IMR-90 (cell line): ENCODE data around the gene MEIS2. TPM values are rescaled to one million over a fixed set of nuclear protein-coding genes. Genes with fewer than 3 reads are reported as not detected.

ENCODE experiments used
- ATAC-seq: fragments of 200-7000 bp; cut with Tn5 transposase; 2 replicates; pipeline ENCODE4 v1.9.1; 2020; ENCODE audit warnings: low read depth, mild to moderate bottlenecking, moderate library complexity
- BruUV-seq: library from RNA; stranded (reverse); fragments of 400-500 nt; replicated peaks from 2 replicates; lab custom pipeline; 2021; lab: Mats Ljungman, UMichigan
- CTCF ChIA-PET: fragments of 300-600 bp; formaldehyde crosslinking; extraction: SDS; loops from one replicate; lab custom pipeline; 2021; ENCODE audit warnings: antibody characterized with exemption; lab: Yijun Ruan, JAX
- POLR2A ChIA-PET: fragments of 300-600 bp; sonication (Branson Sonifier 250); formaldehyde crosslinking; loops from one replicate; lab custom pipeline; 2022; ENCODE audit warnings: antibody characterized with exemption; ENCODE audit not compliant: unreplicated experiment; lab: Charles Lee
- DNase-seq: peaks from one replicate; pipeline ENCODE4 v3.0.0; 2013
- H2AFZ ChIP-seq: replicated peaks from 2 replicates; pipeline ENCODE3; 2013; ENCODE audit warnings: low read length, mild to moderate bottlenecking; ENCODE audit not compliant: poor library complexity
- H2AK5ac ChIP-seq: 2 replicates; pipeline ENCODE4 v1.6.1; 2013; ENCODE audit warnings: low read depth, low read length, inconsistent platforms
- H2AK9ac ChIP-seq: replicated peaks from 2 replicates; pipeline ENCODE3; 2013; ENCODE audit warnings: mild to moderate bottlenecking, low read depth, low read length, moderate library complexity; ENCODE audit not compliant: poor library complexity
- H2BK120ac ChIP-seq: 2 replicates; pipeline ENCODE4 v1.6.1; 2013; ENCODE audit warnings: low read depth, low read length, inconsistent platforms
- H2BK15ac ChIP-seq: 3 replicates; pipeline ENCODE4 v1.6.1; 2013; ENCODE audit warnings: low read depth, low read length, inconsistent platforms
- H2BK20ac ChIP-seq: 2 replicates; pipeline ENCODE4 v1.6.1; 2013; ENCODE audit warnings: low read depth, mild to moderate bottlenecking, inconsistent platforms, low read length, moderate library complexity
- H2BK5ac ChIP-seq: 2 replicates; pipeline ENCODE4 v1.6.1; 2013; ENCODE audit warnings: mild to moderate bottlenecking, low read depth, low read length, inconsistent platforms; ENCODE audit not compliant: poor library complexity, severe bottlenecking
- H3K14ac ChIP-seq: replicated peaks from 2 replicates; pipeline ENCODE4 v1.6.1; 2013; ENCODE audit warnings: low read depth, low read length, inconsistent platforms
- H3K18ac ChIP-seq: 2 replicates; pipeline ENCODE4 v1.6.1; 2013; ENCODE audit warnings: low read depth, low read length, control low read depth
- H3K23ac ChIP-seq: 2 replicates; pipeline ENCODE4 v1.6.1; 2013; ENCODE audit warnings: low read depth, low read length, inconsistent platforms
- H3K27ac ChIP-seq: 2 replicates; pipeline ENCODE4 v1.5.1; 2013; ENCODE audit warnings: mild to moderate bottlenecking, control low read depth, low read length; ENCODE audit not compliant: insufficient read depth
- H3K27me3 ChIP-seq: 2 replicates; pipeline ENCODE4 v1.6.1; 2013; ENCODE audit warnings: low read length; ENCODE audit not compliant: control insufficient read depth, insufficient read depth
- H3K36me3 ChIP-seq: 2 replicates; pipeline ENCODE4 v1.6.1; 2013; ENCODE audit warnings: low read length, mixed read lengths; ENCODE audit not compliant: control insufficient read depth, insufficient read depth
- H3K4ac ChIP-seq: 2 replicates; pipeline ENCODE4 v1.6.1; 2013; ENCODE audit warnings: low read depth, low read length, inconsistent platforms
- H3K4me1 ChIP-seq: 2 replicates; pipeline ENCODE4 v1.6.1; 2013; ENCODE audit warnings: low read length, mixed read lengths; ENCODE audit not compliant: control insufficient read depth, insufficient read depth
- H3K4me2 ChIP-seq: 2 replicates; pipeline ENCODE4 v1.6.1; 2013; ENCODE audit warnings: low read depth, mild to moderate bottlenecking, control low read depth, low read length, moderate library complexity
- H3K4me3 ChIP-seq: 2 replicates; pipeline ENCODE4 v1.5.1; 2013; ENCODE audit warnings: low read depth, mild to moderate bottlenecking, control low read depth, low read length, moderate library complexity; ENCODE audit not compliant: insufficient read depth
- H3K56ac ChIP-seq: 2 replicates; pipeline ENCODE4 v1.6.1; 2013; ENCODE audit warnings: low read length, inconsistent platforms; ENCODE audit not compliant: insufficient read depth; ENCODE audit errors: extremely low read depth
- H3K79me1 ChIP-seq, 2 experiments: 2 replicates each; pipeline ENCODE4 v1.6.1; 2013; ENCODE audit warnings: low read length in 2 of 2, inconsistent platforms in 1 of 2, low read depth in 1 of 2
- H3K9ac ChIP-seq: 2 replicates; pipeline ENCODE4 v1.6.1; 2013; ENCODE audit warnings: low read depth, low read length, control low read depth
- H3K9me1 ChIP-seq: 2 replicates; pipeline ENCODE4 v1.6.1; 2013; ENCODE audit warnings: low read length, inconsistent platforms; ENCODE audit not compliant: insufficient read depth
- H3K9me3 ChIP-seq: 2 replicates; pipeline ENCODE4 v1.6.1; 2013; ENCODE audit warnings: low read length; ENCODE audit not compliant: control insufficient read depth, insufficient read depth
- H4K20me1 ChIP-seq: 2 replicates; pipeline ENCODE4 v1.6.1; 2013; ENCODE audit warnings: low read length, inconsistent platforms; ENCODE audit not compliant: insufficient read depth
- H4K5ac ChIP-seq: 2 replicates; pipeline ENCODE4 v1.6.1; 2013; ENCODE audit warnings: mild to moderate bottlenecking, low read depth, low read length, control low read depth
- H4K8ac ChIP-seq, 2 experiments: 2 replicates each; pipeline ENCODE4 v1.6.1; 2013; ENCODE audit warnings: low read depth in 2 of 2, low read length in 2 of 2, control low read depth in 1 of 2, inconsistent platforms in 1 of 2
- H4K91ac ChIP-seq: 2 replicates; pipeline ENCODE4 v1.6.1; 2013; ENCODE audit warnings: low read depth, low read length, inconsistent platforms; ENCODE audit not compliant: insufficient read depth
- BHLHE40 ChIP-seq: fragments of 150-350 bp; IDR thresholded peaks from 2 replicates; pipeline ENCODE4 v1.6.1; 2016; ENCODE audit warnings: mild to moderate bottlenecking, low read depth, low read length
- CEBPB ChIP-seq: IDR thresholded peaks from 2 replicates; pipeline ENCODE4 v1.6.1; 2012; ENCODE audit warnings: low read depth, low read length, improper control_type of control experiment
- CHD1 ChIP-seq: IDR thresholded peaks from 2 replicates; pipeline ENCODE4 v1.6.1; 2012; ENCODE audit warnings: low read depth, low read length, improper control_type of control experiment
- POLR2A ChIP-seq: IDR thresholded peaks from 2 replicates; pipeline ENCODE4 v1.6.1; 2012; ENCODE audit warnings: mild to moderate bottlenecking, low read depth, low read length
- RFX5 ChIP-seq: IDR thresholded peaks from 2 replicates; pipeline ENCODE4 v1.8.0; 2012; ENCODE audit warnings: low read depth, mild to moderate bottlenecking, low read length, moderate library complexity
- WGBS, 2 experiments: methylation state at CpG; one replicate each; pipeline versions ENCODE4 v1.1.5 to v1.1.7; 2013; ENCODE audit warnings: missing lambda C conversion rate in 2 of 2; ENCODE audit not compliant: insufficient read length in 1 of 2; ENCODE audit errors: extremely low coverage in 2 of 2; 5-methylcytosine and 5-hydroxymethylcytosine counted together
- dilution Hi-C: fragments of 300-500 bp; cut with HindIII; formaldehyde crosslinking; loops from one replicate; pipeline ENCODE4 v1.14.3; 2018; ENCODE audit warnings: low sequenced_read_pairs; ENCODE audit not compliant: unreplicated experiment
- in situ Hi-C: fragments of 300-500 bp; cut with MboI; formaldehyde crosslinking; loops from 3 replicates; pipeline ENCODE4 v1.14.3; 2019; ENCODE audit warnings: low sequenced_read_pairs, inconsistent platforms, mixed read lengths
- intact Hi-C: fragments of 100-400 bp; cut with micrococcal nuclease; formaldehyde crosslinking; loops from 2 replicates; pipeline ENCODE4 v1.10.0; 2022
- polyA plus RNA-seq, 3 experiments: library from polyadenylated mRNA; depleted of rRNA; stranded (reverse); fragments of >200 nt; gene quantifications; 2 replicates each; pipeline ENCODE4 v1.2.3, GENCODE V29; 2012; ENCODE audit warnings: low replicate concordance in 1 of 3
- total RNA-seq: library from RNA; depleted of rRNA; stranded (reverse); fragments of >200 nt; gene quantifications from 2 replicates; pipeline ENCODE4 v1.2.3, GENCODE V29; 2012
- TF ChIP-seq, protein P1 (sequence below): conservative IDR thresholded peaks from 2 replicates; pipeline ENCODE4 v1.5.1; 2012; ENCODE audit warnings: mild to moderate bottlenecking, low read depth, low read length, improper control_type of control experiment
- TF ChIP-seq, protein P2 (sequence below): fragments of 150-350 bp; IDR thresholded peaks from 2 replicates; pipeline ENCODE4 v1.6.1; 2017; ENCODE audit warnings: mild to moderate bottlenecking, antibody characterized with exemption, low read length, low read depth

MEIS2 gene
- total and polyA plus RNA-seq, 2 of the 4 experiments (the other 2 are of a cell fraction) = 70.1 to 71.3 TPM

DNA sequence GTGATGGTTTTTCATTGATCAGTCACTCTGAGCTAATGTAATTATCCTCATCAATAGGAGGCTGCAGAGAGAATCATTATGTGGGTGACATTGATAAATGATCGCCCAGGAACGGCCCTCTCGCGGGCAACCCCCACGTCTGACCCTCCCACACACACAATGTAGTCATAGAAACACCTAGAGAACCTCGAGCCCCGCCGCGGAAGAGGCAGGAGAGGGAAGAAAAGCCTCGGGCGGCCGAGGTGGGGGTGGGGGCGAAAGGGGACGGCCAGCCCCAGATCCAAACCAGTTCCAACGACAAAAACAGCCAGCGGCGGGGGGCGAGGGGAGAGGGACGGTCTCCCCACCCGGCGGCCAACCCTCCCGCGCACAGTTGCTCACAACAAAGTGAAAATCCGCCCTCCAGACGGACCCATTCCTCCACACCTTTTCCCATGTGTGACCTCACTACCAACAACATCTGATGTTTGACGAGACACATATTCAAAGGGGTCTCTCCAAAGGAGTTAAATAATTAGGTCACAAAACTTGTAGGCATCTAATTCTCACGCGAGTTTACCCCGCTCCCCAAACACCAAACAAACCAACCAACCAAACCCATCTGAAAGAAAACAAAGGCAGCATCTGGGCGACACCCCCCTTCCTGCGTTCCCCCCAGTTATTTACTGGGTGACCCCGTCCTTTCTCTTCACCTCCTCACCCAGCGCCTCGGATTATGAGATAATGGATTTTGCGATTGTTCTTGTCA lies 213.0 kb downstream of the MEIS2 start (continued):
- TF ChIP-seq, protein P1, sequence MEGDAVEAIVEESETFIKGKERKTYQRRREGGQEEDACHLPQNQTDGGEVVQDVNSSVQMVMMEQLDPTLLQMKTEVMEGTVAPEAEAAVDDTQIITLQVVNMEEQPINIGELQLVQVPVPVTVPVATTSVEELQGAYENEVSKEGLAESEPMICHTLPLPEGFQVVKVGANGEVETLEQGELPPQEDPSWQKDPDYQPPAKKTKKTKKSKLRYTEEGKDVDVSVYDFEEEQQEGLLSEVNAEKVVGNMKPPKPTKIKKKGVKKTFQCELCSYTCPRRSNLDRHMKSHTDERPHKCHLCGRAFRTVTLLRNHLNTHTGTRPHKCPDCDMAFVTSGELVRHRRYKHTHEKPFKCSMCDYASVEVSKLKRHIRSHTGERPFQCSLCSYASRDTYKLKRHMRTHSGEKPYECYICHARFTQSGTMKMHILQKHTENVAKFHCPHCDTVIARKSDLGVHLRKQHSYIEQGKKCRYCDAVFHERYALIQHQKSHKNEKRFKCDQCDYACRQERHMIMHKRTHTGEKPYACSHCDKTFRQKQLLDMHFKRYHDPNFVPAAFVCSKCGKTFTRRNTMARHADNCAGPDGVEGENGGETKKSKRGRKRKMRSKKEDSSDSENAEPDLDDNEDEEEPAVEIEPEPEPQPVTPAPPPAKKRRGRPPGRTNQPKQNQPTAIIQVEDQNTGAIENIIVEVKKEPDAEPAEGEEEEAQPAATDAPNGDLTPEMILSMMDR = no peak

DNA sequence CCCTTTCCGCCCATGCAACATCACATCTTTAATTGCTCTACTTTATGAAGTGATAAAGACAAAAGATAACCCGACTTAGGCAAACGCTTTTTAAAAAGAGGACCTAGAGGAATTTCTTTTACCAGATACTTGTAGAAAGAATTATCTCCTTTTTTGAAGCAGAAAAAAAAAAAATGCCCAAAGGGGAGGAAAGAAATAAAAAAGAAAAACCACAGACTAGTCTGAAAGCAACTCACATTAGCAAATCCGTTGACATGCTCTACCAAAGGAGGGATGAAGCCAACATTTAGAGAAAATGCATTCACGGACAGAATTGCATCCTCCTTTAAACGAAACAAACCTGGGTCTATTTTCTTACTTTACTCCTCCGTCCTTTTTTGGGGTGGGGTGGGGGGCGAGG lies 213.6 kb downstream of the MEIS2 start:
- Histone ChIP-seq H3K4ac (no peak overlapping the region), H3K9me1 (no peaks in the 10 kb centered on the region), H3K4me3 (no peak overlapping the region), H2AK5ac (no peak overlapping the region), H3K23ac (no peak overlapping the region), H2BK15ac (no peak overlapping the region), H3K56ac (no peak overlapping the region), H3K79me1 (no peaks in the 10 kb centered on the region; a peak in 1 of 4 replicates), H4K91ac (no peak overlapping the region), H2BK120ac (no peak overlapping the region), H3K4me2 (no peak overlapping the region), H4K20me1 (no peaks in the 10 kb centered on the region), H2BK20ac (no peak overlapping the region), H3K36me3 (peaks cover 2% of the 10 kb centered on the region; the same call in 1 of the 2 replicates), H4K8ac (no peak overlapping the region), H3K14ac (no peak overlapping the region), H4K5ac (no peak overlapping the region), H3K9ac (no peak overlapping the region), H3K4me1 (peaks cover 3% of the 10 kb centered on the region; the same call in 1 of the 2 replicates), H3K18ac (no peak overlapping the region), H2AK9ac (no peak overlapping the region), H2BK5ac (no peak overlapping the region), H2AFZ (no peak overlapping the region), H3K27me3 (peaks cover 17% of the 10 kb centered on the region), H3K9me3 (no peaks in the 10 kb centered on the region; the same call in 1 of the 2 replicates), H3K27ac (no peak overlapping the region)
- POLR2A ChIA-PET = no interaction called here
- intact Hi-C loops (loop anchor here (10.0 kb wide), 4 partner anchors 382 to 1132 kb away; no protein-coding TSS in a partner anchor), dilution Hi-C loops (no loop called here), in situ Hi-C loops (loop anchor here (10.0 to 25.0 kb wide), 2 partner anchors 238 to 1001 kb away; no protein-coding TSS in a partner anchor)
- no TSS peak for BruUV-seq
- TF ChIP-seq CHD1 (no peak), RFX5 (no peak), CEBPB (no peak), POLR2A (no peak), BHLHE40 (no peak)
- TF ChIP-seq, protein P2, sequence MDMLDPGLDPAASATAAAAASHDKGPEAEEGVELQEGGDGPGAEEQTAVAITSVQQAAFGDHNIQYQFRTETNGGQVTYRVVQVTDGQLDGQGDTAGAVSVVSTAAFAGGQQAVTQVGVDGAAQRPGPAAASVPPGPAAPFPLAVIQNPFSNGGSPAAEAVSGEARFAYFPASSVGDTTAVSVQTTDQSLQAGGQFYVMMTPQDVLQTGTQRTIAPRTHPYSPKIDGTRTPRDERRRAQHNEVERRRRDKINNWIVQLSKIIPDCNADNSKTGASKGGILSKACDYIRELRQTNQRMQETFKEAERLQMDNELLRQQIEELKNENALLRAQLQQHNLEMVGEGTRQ = no peak
- CTCF ChIA-PET = interaction anchor here (0.5 kb wide), 1 partner anchor 1625 kb away, joined by 5 read pairs; no protein-coding TSS in a partner anchor
- ATAC-seq = no peak
- no CpG with 5 or more reads among the region's 8 CpGs for WGBS, 2 experiments
- no peak for DNase-seq
